GM19193 (cell line): ENCODE results near the gene TXNRD2.

ENCODE experiments used
- POLR2A ChIP-seq: IDR thresholded peaks from 4 replicates; pipeline ENCODE4 v1.6.1; 2011; ENCODE audit not compliant: insufficient read depth, insufficient read length; ENCODE audit errors: extremely low read depth

Gene TXNRD2

DNA sequence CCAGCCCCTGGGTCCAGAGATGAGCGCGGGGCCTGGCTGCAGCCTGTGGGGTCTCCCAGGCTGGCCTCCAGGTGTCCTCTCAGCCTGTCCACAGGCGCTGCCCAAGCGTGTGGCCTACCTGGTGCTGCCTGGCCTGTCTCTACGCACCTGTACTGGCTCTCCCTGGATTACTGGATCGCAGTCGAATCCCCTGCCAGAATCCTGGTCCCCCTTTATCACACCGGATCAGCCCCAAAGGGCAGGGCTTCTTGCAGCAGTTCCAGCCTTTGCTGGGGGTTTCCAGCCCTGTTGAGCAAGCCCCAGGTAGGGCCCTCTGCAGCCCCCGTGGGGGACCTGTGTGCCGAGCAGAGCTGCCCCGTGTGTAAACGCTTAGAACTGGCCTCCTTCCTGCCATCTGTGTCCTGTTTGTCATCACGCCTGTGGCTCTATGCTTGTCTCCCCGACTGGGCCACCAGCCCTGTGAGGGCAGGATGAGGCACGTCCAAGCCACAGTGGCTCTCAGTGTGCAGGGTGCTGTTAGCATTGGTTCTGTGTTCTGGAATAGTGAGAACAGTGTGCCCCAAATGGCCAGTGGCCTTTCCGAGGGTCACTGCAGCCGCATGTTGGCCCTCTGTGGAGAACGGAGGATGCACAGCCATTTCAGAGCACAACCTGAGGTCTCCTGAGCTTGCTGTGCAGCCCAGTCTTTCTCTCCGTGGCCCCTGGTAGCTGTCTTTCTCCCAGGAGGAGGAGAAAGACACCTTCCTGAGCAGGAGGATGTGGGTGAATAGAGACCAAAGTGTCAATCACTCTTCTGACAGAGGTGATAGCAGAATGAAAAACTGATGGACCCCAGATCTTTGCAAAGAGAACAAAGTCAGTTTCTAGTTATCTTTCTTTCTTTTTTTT, 13.9 kb upstream of the TXNRD2 start:
- TF ChIP-seq POLR2A = no peak

DNA sequence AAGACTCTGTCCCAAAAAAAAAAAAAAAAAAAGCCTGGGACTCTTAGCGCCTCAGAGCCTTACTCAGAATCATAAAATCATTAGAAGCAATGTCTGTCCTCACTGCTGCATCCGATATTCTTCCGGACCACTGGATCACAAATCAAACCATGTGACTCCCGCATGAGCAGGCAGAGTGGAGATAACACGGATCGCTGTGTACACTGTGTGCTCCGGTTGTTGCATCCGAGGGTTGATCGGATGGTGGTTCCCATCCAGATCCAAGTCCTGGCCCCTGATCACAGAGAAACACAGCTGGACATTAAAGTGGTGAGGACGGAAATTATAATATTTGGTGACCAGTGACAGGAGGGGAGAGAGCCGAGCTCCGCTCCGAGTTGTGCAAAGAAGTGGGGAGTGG, 9.7 kb upstream of the TXNRD2 start:
- no peak for TF ChIP-seq POLR2A

DNA sequence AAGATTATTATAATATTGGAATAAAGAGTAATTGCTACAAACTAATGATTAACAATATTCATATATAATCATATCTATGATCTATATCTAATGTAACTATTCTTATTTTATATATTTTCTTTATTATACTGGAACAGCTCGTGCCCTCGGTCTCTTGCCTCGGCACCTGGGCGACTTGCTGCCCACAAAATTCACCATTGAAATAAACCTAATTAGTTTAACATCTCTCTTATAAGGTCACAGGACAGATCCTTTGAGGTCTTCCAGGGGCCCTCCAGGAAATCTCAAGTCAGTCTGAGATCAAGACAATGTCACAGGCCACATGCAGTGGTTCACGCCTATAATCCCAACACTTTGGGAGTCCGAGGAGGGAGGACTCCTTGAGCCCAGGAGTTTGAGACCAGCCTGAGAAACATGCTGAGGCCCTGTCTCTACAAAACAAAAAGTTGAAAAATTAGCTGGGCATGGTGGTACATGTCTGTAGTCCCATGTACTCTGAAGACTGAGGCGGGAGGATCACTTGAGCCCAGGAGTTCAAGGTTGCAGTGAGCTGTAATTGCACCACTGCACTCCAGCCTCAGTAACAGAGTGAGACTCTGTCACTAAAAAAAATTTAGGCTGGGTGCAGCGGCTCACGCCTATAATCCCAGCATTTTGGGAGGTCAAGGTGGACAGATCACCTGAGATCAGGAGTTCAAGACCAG, 6.6 kb upstream of the TXNRD2 start:
- no peak for TF ChIP-seq POLR2A

DNA sequence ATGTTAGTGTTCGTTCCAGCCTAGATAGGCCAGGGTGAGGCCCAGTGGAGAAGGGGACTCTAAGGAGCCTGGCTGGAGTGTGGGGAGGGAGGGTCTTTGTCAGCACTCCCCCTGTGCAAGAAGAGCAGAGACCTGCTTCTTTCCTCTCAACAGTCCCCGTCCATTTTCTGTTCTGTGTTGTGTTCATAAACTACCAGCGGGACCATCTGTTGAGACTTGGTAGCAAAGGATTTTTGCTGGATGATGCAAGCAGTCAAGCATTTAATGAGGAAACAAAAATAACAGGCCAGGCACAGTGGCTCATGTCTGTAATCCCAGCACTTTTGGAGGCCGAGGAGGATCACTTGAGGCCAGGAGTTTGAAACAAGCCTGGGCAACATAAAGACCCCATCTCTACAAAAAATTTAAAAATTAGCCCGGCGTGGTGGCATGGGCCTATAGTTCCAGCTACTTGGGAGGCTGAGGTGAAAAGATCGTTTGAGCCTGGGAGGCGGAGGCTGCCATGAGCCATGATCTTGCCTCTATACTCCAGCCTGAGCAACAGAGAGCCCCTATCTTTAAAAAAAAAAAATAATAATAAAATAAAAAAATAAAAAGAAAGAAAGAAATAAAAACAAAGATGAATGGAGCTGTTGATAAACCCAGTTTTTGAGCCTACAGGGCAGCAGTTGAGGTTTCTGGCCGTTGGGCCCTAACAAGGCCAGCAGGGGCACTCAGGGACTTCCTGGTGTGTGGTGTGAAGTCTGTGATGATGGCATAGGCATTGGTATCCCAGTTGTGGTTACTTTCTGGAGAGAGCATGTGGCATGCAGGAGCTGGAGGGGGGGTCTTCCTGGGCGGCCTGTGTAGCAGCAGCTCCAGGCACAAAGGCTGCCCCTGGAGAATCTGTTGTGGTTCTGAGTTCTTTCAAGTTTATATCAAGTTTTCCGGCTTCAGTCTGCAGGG, 1.7 kb upstream of the TXNRD2 start:
- TF ChIP-seq POLR2A = no peak

DNA sequence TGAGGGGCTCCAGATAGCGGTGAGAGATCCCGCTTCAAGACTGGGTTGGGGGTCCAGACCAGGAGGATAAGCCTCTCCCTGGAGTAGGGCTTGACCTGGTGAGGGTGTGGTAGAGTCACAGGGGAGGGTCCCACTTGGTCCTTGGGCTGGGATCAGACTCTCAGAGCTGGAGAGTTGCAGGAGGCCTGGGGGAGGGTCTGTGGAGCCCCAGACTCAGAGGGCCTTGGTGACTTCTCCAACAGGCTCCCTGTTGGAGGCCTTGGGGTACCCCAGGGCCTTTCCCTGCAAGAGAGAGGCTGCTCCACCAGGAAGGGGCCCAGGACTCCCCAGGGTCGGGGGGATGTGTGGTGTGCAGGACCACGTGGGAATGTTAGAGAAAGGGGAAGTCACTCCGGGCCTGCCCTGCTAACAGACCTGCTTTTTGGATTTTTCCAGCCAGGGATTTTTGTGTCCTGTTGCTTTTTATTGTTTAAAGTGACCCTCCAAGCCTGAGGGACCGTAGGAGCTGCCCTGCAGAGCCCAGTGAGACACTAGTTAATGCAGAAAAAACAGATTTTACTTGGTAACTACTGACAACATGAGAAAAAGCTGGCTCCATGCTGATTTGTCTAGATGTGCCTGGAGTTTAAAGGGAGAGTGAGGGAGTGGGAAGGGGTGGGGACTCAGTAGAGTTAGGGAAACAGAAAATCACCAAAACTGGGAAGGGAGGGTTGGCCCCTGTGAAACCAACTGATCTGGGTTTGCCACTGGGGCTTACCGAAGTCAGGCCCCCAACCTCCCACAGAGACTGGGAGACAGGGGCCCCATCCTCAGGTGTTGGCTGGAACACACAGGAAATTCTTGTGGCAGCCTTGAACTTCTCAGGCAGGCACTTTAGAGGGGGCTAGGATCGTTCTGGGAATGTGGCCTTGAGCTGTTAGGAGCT, 801 bp upstream of the TXNRD2 start:
- TF ChIP-seq POLR2A = no peak

DNA sequence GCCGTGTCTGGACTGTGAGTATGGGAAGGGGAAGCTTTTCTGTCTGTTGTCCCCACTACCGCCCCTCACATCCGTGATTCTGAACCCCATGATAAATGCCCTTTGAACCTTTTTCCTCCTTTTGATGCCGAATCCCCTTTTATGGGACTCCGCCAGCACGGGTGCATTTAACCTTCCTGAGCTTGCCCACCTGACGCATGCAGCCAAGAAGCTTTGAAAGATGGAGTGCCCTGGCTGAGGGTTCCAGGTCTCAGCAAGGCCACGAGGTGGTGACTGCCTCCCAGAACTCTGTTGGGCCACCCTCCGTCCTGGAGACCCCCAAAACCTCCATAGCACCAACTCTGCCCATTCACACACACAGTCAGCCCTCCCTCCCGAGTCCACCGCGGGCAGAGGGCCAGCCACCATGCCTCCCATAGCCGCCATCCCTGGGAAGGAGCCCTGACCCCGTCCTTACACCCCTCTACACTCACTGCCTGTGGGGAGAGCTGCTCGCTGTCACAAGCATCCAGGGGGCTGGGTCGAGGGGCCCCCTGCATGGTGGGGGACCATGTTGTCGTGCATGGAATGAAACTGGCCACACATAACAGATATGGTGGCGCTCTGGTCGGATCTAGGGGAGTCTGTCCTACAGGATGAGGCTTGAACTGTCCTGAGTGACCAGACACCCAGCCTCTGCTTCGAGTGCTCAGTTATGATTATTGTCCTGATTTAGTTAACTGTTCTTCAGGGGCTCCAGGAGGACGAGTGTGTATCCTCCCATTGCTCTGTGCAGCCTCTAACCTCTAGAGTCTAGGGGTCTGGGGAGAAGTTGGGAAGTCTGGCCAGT, 868 bp downstream of the TXNRD2 start:
- TF ChIP-seq POLR2A = no peak

DNA sequence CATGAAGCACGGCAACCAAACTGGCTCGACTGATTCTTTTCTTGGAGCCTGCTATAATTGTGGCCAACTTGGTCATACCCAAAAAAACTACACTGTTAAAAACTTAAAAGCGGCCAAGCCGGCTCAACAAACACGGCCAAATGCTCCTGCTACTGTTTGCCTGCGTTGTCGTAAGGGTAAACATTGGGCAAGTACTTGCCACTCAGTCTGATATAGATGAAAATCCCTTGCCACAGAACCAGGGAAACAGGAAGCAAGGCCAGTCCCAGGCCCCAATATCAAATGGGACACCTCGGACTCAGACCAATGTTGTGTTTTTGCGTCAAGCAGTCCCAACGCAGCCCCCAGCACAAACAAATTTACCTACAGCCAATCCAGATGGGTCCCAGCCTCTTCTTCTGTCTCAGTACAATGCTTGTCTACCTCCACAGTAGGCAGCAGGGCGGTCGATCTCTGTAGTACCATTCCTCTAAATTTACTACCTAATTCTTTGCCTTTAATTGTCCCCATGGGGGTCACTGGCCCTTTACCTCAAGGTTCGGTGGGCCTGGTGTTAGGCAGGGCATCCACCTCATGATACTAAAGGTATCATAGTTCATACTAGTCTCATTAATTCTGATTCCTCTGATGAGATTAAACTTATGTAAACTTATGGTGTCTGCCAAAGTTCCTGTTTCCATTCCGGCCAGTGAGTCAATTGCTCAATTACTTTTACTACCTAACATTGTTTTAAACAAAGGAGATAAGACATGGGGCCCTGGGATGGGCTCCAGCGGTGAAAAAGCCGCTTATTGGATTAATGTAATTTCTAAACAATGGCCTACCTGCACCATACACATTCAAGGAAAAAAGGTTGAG, 3.8 kb downstream of the TXNRD2 start:
- TF ChIP-seq POLR2A = no peak

DNA sequence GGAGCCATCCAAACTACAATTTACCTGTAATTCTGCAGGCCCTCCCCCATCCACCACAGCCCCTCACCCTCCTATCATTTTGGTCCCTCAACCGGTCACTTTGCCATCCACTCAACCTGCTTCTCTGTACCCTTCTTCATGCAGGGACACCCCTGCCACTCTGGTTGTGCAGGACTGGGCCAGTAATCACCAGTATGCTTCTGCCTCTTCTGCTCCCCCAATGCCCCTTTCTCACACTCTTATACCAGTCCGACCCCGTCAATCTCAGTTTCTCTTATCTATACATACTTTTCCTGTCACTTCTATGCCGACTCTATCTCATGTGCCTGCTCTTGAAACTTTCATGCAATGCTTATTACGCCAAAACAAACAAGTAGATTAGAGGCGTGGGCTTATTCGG, 5.1 kb downstream of the TXNRD2 start:
- TF ChIP-seq POLR2A = no peak

DNA sequence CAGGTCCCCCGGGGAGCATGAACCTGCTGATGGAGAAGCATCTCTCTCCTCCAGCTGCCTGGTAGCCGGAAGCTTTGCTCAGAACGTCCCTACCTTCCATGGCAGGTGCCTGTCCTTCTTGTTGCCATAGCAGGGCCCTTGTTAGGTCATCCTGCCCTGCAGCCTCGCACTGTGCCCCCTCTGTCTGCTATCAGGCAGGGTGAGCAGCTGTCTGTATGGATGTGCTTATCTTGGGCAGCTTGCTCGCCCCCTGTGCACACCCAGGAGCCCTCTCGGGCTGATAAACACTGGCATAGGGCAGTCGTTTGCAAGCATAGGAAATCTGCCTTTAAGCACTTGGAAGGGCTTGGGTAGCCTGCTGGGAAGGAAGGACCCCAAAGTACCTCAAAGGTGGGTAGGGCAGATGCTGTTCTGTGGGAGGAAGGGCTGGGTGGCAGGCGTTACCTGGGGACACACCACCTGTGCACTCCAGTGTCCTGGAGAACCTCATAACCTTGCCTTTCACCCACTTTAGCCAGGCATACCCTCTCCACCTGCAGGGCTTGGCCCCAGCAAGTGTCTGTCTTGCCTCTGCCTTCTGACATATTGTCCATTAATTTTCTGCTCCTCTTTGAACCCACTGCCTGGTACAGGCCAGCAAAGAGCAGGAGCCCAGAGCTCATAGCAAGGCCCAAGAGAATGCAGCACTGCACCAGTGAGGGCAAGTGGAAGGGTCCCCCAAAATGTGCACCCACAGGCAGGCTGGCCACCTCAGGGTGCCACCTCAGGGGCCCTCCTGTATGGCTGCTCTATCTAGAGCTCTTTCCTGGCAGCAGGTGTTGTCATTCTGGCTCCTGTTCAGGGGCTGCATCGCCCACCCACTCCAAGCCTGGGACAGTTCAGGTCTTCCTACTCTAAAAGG, 8.0 kb downstream of the TXNRD2 start:
- TF ChIP-seq POLR2A = no peak

DNA sequence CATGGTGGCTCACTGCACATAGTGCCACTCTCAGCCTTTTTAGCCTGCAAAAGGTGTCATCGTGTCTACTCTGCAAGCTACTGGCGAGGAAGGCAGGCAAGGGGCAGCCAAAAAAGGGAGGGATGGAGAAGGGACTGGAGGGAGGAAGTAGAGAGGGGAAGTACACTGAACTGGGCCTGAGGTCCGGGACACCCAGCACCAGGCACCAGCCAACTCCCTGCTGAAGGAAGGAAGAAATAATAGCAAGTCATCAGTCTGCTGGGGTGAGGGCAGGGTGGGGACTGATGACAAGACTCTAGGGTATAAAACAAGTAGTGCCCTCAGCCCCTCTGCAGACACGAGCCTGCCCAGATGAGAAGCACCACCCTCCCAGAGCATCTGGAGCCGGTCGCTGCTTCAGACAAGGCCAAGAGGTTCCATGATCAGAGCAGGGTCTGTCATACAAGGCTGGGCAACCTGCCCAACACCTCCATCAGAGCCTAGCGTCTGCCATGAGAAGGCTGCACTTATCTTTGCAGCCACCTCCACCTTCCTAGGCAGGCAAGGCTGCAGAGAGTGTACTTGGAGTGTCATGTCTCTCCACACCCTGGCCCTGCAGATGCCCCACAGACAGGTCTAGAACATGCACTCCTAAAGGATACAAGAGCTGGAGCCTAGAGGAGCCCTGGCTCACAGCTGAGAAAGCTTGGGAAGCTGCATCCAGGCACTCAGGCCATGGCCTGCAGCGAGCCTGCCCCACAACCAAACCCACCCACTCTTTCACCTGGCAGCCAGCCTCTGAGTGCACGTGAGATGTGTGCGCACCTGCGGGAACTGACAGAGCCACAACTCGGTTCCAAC, 9.0 kb downstream of the TXNRD2 start:
- no peak for TF ChIP-seq POLR2A
